DMS53 treated with DMSO at 0.1 percent for 48 hours (cell line): ENCODE data around the gene PIGN.

Source experiments
- DNase-seq: peaks from one replicate; lab custom pipeline; 2025; ENCODE audit not compliant: unreplicated experiment; lab: John Stamatoyannopoulos, UW

Gene PIGN

GRCh38 chr18:62018759-62019041 is 168.2 kb downstream of the PIGN start:
- no peak for DNase-seq

- no peak for DNase-seq
Measured at GRCh38 chr18:62018034-62018758, 168.7 kb downstream of the PIGN start.

GRCh38 chr18:62017618-62018017 is 169.2 kb downstream of the PIGN start:
- no peak for DNase-seq

- no peak for DNase-seq
Measured at GRCh38 chr18:62011416-62011815, 175.4 kb downstream of the PIGN start.

GRCh38 chr18:62009521-62009920 is 177.3 kb downstream of the PIGN start:
- DNase-seq, result no peak

GRCh38 chr18:62001396-62001795 is 185.5 kb downstream of the PIGN start:
- no peak for DNase-seq

- no peak for DNase-seq
Measured at GRCh38 chr18:61998957-61999356, 187.9 kb downstream of the PIGN start.

- peak; percentile 17 for DNase-seq
Measured at GRCh38 chr18:61998335-61998734, 188.5 kb downstream of the PIGN start.

- no peak for DNase-seq
Measured at GRCh38 chr18:61995618-61996017, 191.2 kb downstream of the PIGN start.

GRCh38 chr18:61993831-61994230 is 193.0 kb downstream of the PIGN start:
- no peak for DNase-seq

GRCh38 chr18:61992923-61993322 is 193.9 kb downstream of the PIGN start:
- no peak for DNase-seq

GRCh38 chr18:61992285-61992684 is 194.6 kb downstream of the PIGN start:
- no peak for DNase-seq

- no peak for DNase-seq
Measured at GRCh38 chr18:61991836-61992235, 195.0 kb downstream of the PIGN start.

GRCh38 chr18:61991201-61991600 is 195.7 kb downstream of the PIGN start:
- DNase-seq, result no peak
